H1 (cell line): ENCODE measurements around the gene WDR7.

Experiments
- ATF2 ChIP-seq: IDR thresholded peaks from 2 replicates; pipeline ENCODE4 v1.6.1; 2012; ENCODE audit warnings: low read length, inconsistent platforms
- CTCF ChIP-seq, 3 experiments: IDR thresholded peaks; 1 replicate in 2 of 3; 2 replicates in 1 of 3; pipeline versions ENCODE4 v1.5.1 to v1.6.1; 2011; ENCODE audit warnings: low read length in 3 of 3, mild to moderate bottlenecking in 3 of 3, inconsistent platforms in 2 of 3, low read depth in 1 of 3, moderate library complexity in 1 of 3; ENCODE audit not compliant: insufficient read depth in 1 of 3; ENCODE audit errors: control extremely low read depth in 1 of 3
- KDM5A ChIP-seq: fragments of 200-600 bp; IDR thresholded peaks from 2 replicates; pipeline ENCODE4 v1.7.1; 2012; ENCODE audit warnings: mild to moderate bottlenecking, low read length, inconsistent platforms, mixed read lengths
- POLR2AphosphoS5 ChIP-seq: IDR thresholded peaks from 2 replicates; pipeline ENCODE4 v1.6.1; 2011; ENCODE audit warnings: low read depth, low read length
- SUZ12 ChIP-seq: fragments of 200-600 bp; sonication (generic); IDR thresholded peaks from 2 replicates; pipeline ENCODE4 v1.6.1; 2012; ENCODE audit warnings: mild to moderate bottlenecking, inconsistent platforms, low read length, moderate library complexity, mixed read lengths

GRCh38 chr18:56891116-56891515, 240.0 kb downstream of the WDR7 start:
- no peak for TF ChIP-seq ATF2
- TF ChIP-seq POLR2AphosphoS5: no peak
- TF ChIP-seq CTCF (IDR thresholded peaks at IDR 0.05; ENCODE audit: control extremely low read depth in 1 of 3, insufficient read depth in 1 of 3, low read depth in 1 of 3, low read length in 3 of 3): no peak
- no peak for TF ChIP-seq SUZ12
- no peak for TF ChIP-seq KDM5A
